Measurements from ENCODE around the gene PTGFRN.

DNA sequence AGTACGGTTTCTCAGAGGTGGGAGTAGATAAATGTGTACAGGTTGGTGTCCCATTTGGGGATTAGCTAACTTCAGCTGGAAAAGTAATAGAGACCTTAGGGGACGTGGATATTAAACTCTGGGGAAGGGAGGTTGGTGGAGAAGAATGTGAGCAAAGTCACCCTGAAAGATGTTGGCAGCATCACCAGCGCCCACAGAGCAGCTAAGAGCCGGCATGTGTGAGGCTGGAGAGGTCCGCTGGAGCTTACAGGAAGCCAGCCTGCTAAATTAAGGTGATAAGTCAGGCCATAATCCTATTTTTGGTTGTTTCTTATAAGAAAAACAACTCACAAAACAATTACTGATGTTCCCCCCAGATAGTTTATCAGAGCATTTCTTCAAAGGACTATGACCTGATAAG, 12.2 kb downstream of the PTGFRN start:
- TF ChIP-seq POLR2A (IDR thresholded peaks at IDR 0.05; ENCODE audit: low read depth, low read length) (no peak), POLR2AphosphoS5 (IDR thresholded peaks at IDR 0.05; ENCODE audit: low read depth, low read length) (no peak), TAF1 (IDR thresholded peaks at IDR 0.05; ENCODE audit: borderline replicate concordance, low read depth, low read length) (no peak)

All from GM12892 (cell line).